Renal cortical epithelial cell (primary cell): ENCODE results near the gene UBTF. TPM values are rescaled to one million over a fixed set of nuclear protein-coding genes. Genes with fewer than 3 reads are reported as not detected.

Experiments used
- DNase-seq: peaks from one replicate; pipeline ENCODE4 v3.0.0-alpha.2; 2011; ENCODE audit warnings: low read depth
- total RNA-seq: library from RNA; depleted of rRNA; stranded (reverse); fragments of >200 nt; gene quantifications from 2 replicates; pipeline ENCODE4 v1.2.3, GENCODE V29; 2014

Gene UBTF
- 27.8 and 57.8 TPM in 2 replicates for total RNA-seq

- DNase-seq = no peak
These were observed at the start of gene UBTF for GRCh38 chr17:44219616-44220212. UBTF (minus strand) TSS chr17:44219675; CDS start chr17:44218229, 1,446 bp downstream.

GRCh38 chr17:44268709-44269534 is 49.4 kb upstream of the UBTF start:
- peak; percentile 30 for DNase-seq

GRCh38 chr17:44267818-44268490 is 48.5 kb upstream of the UBTF start, which contains the start of gene SLC4A1:
SLC4A1 (minus strand) TSS chr17:44268135; CDS start chr17:44262866, 5,269 bp downstream.
- DNase-seq = no peak

- DNase-seq = no peak
These were observed 47.6 kb upstream of the UBTF start for GRCh38 chr17:44267165-44267455.

GRCh38 chr17:44266402-44267164 is 47.1 kb upstream of the UBTF start:
- DNase-seq = no peak

GRCh38 chr17:44263345-44263902 is 43.9 kb upstream of the UBTF start:
- DNase-seq = no peak

GRCh38 chr17:44262654-44263225 is 43.3 kb upstream of the UBTF start:
- no peak for DNase-seq

GRCh38 chr17:44260296-44260695 is 40.8 kb upstream of the UBTF start:
- no peak for DNase-seq

GRCh38 chr17:44258811-44259351 is 39.4 kb upstream of the UBTF start:
- no peak for DNase-seq

GRCh38 chr17:44257815-44258760 is 38.6 kb upstream of the UBTF start:
- DNase-seq = no peak

GRCh38 chr17:44256671-44257070 is 37.2 kb upstream of the UBTF start:
- DNase-seq = no peak

GRCh38 chr17:44255915-44256314 is 36.4 kb upstream of the UBTF start:
- DNase-seq = no peak

- no peak for DNase-seq
These were observed 35.1 kb upstream of the UBTF start for GRCh38 chr17:44254361-44255095.

GRCh38 chr17:44253006-44253405 is 33.5 kb upstream of the UBTF start:
- no peak for DNase-seq

- no peak for DNase-seq
These were observed 31.6 kb upstream of the UBTF start for GRCh38 chr17:44251062-44251461.

- DNase-seq = no peak
These were observed 30.2 kb upstream of the UBTF start for GRCh38 chr17:44249501-44250246.

- DNase-seq = no peak
These were observed 28.6 kb upstream of the UBTF start for GRCh38 chr17:44247876-44248736.

- DNase-seq = no peak
These were observed 28.0 kb upstream of the UBTF start for GRCh38 chr17:44247440-44247841.
